ENCODE measurements around the gene DISP3. TPM values are rescaled to one million over a fixed set of nuclear protein-coding genes. Genes with fewer than 3 reads are reported as not detected.

DISP3 gene
- polyA plus RNA-seq, 1 donor (not counting 4 experiments of a cell fraction or from before 2014, with no cell fraction given): not detected

DNA sequence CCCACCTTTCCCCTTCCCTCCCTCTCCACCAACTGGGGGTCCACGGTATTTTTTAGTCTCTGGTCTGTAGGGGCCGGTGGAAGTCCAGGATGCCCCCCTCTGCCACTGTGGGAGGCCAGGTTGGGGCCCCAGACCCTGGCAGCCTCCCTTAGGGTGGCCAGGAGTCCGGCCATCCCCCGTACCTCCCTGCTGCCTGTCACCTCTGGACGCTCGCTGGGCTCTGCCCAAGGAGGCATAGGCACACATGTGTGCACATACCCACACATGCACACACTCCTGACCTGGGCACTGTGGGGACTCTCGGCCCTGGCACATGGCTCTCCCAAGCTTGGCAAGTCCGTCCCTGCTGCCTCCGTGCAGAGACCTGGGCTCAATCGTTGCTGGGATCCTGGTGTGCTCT lies 53.0 kb downstream of the DISP3 start:
- no peak for DNase-seq (ENCODE audit: low read depth, low spot score)
- H3K4me2 ChIP-seq (ENCODE audit: control insufficient read depth, extremely low read depth, insufficient read depth, low read depth, low read length): no peak overlapping the region
- TF ChIP-seq, protein P1, sequence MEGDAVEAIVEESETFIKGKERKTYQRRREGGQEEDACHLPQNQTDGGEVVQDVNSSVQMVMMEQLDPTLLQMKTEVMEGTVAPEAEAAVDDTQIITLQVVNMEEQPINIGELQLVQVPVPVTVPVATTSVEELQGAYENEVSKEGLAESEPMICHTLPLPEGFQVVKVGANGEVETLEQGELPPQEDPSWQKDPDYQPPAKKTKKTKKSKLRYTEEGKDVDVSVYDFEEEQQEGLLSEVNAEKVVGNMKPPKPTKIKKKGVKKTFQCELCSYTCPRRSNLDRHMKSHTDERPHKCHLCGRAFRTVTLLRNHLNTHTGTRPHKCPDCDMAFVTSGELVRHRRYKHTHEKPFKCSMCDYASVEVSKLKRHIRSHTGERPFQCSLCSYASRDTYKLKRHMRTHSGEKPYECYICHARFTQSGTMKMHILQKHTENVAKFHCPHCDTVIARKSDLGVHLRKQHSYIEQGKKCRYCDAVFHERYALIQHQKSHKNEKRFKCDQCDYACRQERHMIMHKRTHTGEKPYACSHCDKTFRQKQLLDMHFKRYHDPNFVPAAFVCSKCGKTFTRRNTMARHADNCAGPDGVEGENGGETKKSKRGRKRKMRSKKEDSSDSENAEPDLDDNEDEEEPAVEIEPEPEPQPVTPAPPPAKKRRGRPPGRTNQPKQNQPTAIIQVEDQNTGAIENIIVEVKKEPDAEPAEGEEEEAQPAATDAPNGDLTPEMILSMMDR (optimal IDR thresholded peaks at IDR 0.05 in 1 of 3, IDR thresholded peaks at IDR 0.05 in 1 of 3, conservative IDR thresholded peaks at IDR 0.05 in 1 of 3; ENCODE audit: extremely low read depth in 1 of 3, insufficient read depth in 2 of 3, low read length in 3 of 3): no peak
- no peak for TF ChIP-seq EZH2 (IDR thresholded peaks at IDR 0.05; ENCODE audit: low read length)
- H3K4me3 ChIP-seq (ENCODE audit: control insufficient read depth in 2 of 3, extremely low read depth in 1 of 3, insufficient read depth in 2 of 3, low read depth in 1 of 3, low read length in 3 of 3): no peak overlapping the region
- H3K9ac ChIP-seq (ENCODE audit: control insufficient read depth, extremely low read depth, insufficient read depth, low read length): no peak overlapping the region
- H3K9me3 ChIP-seq (ENCODE audit: control insufficient read depth, low read depth, low read length): no peaks in the 10 kb centered on the region
- no peaks in the 10 kb centered on the region for H3K36me3 ChIP-seq (ENCODE audit: control insufficient read depth in 2 of 2, extremely low read depth in 1 of 2, insufficient read depth in 2 of 2, low read length in 2 of 2)
- no peak overlapping the region for H3K27ac ChIP-seq (ENCODE audit: control insufficient read depth, insufficient read depth, low read length)
- peaks cover 6% of the 10 kb centered on the region for H3K27me3 ChIP-seq (ENCODE audit: control insufficient read depth, extremely low read depth, insufficient read depth, low read length)
- H3K79me2 ChIP-seq (ENCODE audit: control insufficient read depth, insufficient read depth, low read length): no peaks in the 10 kb centered on the region
- no peak for FAIRE-seq
- no peaks in the 10 kb centered on the region for H4K20me1 ChIP-seq (ENCODE audit: control insufficient read depth, extremely low read depth, insufficient read depth, low read length)
- H3K4me1 ChIP-seq (ENCODE audit: control insufficient read depth, extremely low read depth, insufficient read depth, low read length): no peaks in the 10 kb centered on the region
- no peak overlapping the region for H2AFZ ChIP-seq (ENCODE audit: control insufficient read depth, low read length)
- dilution Hi-C loops (cut with MboI; ENCODE audit: extremely low pct_ligation_motif_present, low sequenced_read_pairs): no loop called here
- no peaks in the 10 kb centered on the region for H3K9me1 ChIP-seq (ENCODE audit: control insufficient read depth, extremely low read depth, insufficient read depth, low read length)

DNA sequence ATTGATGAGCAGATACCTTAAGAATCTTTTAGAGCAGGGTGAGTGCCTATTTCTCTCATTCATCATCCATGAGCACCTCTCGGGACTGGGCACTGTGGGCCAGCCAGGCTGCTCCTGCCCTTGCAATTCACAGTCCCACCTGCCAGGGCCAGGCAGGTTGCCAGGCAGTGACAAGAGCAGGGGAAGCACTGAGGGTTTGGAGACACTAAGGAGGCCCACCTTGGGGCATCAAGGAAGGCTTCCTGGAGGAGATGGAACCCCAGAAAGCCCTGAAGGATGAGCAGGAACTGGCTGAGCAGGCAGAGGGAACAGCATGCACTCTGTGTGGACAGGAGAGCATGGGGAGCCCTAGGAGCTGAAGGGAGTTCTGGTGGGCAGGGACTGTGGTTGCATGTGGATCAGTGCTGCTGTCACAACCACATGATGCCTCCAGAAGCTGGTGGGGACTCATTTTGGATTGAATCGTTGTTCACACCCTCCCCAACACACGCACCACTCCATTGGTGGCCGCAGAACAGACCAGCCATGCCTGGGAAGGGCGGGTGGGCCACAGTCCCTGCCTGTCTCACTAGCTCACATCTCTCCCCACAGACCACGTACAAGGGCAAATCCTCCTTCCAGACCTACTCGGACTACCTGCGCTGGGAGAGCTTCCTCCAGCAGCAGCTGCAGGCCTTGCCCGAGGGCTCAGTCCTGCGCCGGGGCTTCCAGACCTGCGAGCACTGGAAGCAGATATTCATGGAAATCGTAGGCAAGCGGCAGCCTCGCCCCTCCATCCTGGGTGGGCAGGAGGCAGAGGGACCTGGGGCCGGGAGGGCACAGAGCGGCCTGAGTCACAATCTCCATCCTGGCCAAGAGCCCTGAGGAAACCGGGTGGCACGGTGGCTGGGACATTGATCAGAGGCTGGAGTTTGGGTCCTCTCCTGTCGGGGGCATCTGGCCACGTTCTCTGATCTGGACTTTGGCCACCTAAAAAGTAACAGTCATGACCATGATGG lies 55.1 kb downstream of the DISP3 start:
- Histone ChIP-seq H3K9me1 (ENCODE audit: control insufficient read depth, extremely low read depth, insufficient read depth, low read length) (no peaks in the 10 kb centered on the region), H3K36me3 (ENCODE audit: control insufficient read depth in 2 of 2, extremely low read depth in 1 of 2, insufficient read depth in 2 of 2, low read length in 2 of 2) (no peaks in the 10 kb centered on the region), H2AFZ (ENCODE audit: control insufficient read depth, low read length) (no peak overlapping the region), H3K9me3 (ENCODE audit: control insufficient read depth, low read depth, low read length) (no peaks in the 10 kb centered on the region), H3K4me1 (ENCODE audit: control insufficient read depth, extremely low read depth, insufficient read depth, low read length) (no peaks in the 10 kb centered on the region), H3K79me2 (ENCODE audit: control insufficient read depth, insufficient read depth, low read length) (no peaks in the 10 kb centered on the region), H3K9ac (ENCODE audit: control insufficient read depth, extremely low read depth, insufficient read depth, low read length) (no peak overlapping the region), H3K4me2 (ENCODE audit: control insufficient read depth, extremely low read depth, insufficient read depth, low read depth, low read length) (no peak overlapping the region), H3K27me3 (ENCODE audit: control insufficient read depth, extremely low read depth, insufficient read depth, low read length) (peaks cover 6% of the 10 kb centered on the region), H3K4me3 (ENCODE audit: control insufficient read depth in 2 of 3, extremely low read depth in 1 of 3, insufficient read depth in 2 of 3, low read depth in 1 of 3, low read length in 3 of 3) (no peak overlapping the region), H4K20me1 (ENCODE audit: control insufficient read depth, extremely low read depth, insufficient read depth, low read length) (no peaks in the 10 kb centered on the region), H3K27ac (ENCODE audit: control insufficient read depth, insufficient read depth, low read length) (no peak overlapping the region)
- no peak for TF ChIP-seq EZH2 (IDR thresholded peaks at IDR 0.05; ENCODE audit: low read length)
- TF ChIP-seq, protein P1 (optimal IDR thresholded peaks at IDR 0.05 in 1 of 3, IDR thresholded peaks at IDR 0.05 in 1 of 3, conservative IDR thresholded peaks at IDR 0.05 in 1 of 3; ENCODE audit: extremely low read depth in 1 of 3, insufficient read depth in 2 of 3, low read length in 3 of 3): no peak
- DNase-seq (ENCODE audit: low read depth, low spot score) (no peak), FAIRE-seq (no peak)
- dilution Hi-C loops (cut with MboI; ENCODE audit: extremely low pct_ligation_motif_present, low sequenced_read_pairs): no loop called here
